HFFc6 (cell line): ENCODE data around the gene PMS2. TPM values are rescaled to one million over a fixed set of nuclear protein-coding genes. Genes with fewer than 3 reads are reported as not detected.
"Not testable (repeated sequence)": the region's sequence is repeated elsewhere in the genome, so short reads cannot be mapped to it uniquely, and the experiment has no call there.

ENCODE experiments used
- DNase-seq: peaks from one replicate; pipeline ENCODE4 v3.0.0-alpha.2; 2018
- H3K27ac Mint-ChIP-seq: 2 replicates; pipeline ENCODE4 v1.8.0; 2020; ENCODE audit warnings: mild to moderate bottlenecking, mixed read lengths
- H3K27me3 Mint-ChIP-seq: 2 replicates; pipeline ENCODE4 v1.8.0; 2021; ENCODE audit warnings: mild to moderate bottlenecking, moderate library complexity, mixed read lengths; ENCODE audit not compliant: insufficient read depth
- H3K36me3 Mint-ChIP-seq: 2 replicates; pipeline ENCODE4 v1.8.0; 2021; ENCODE audit warnings: low read depth, mixed read lengths
- H3K4me1 Mint-ChIP-seq: 2 replicates; pipeline ENCODE4 v1.8.0; 2020; ENCODE audit warnings: low read depth, mixed read lengths
- H3K4me3 Mint-ChIP-seq: 2 replicates; pipeline ENCODE4 v1.8.0; 2020; ENCODE audit warnings: mild to moderate bottlenecking, moderate library complexity, mixed read lengths
- H3K9me3 Mint-ChIP-seq: 2 replicates; pipeline ENCODE4 v1.8.0; 2020; ENCODE audit warnings: mild to moderate bottlenecking, mixed read lengths
- long read RNA-seq: library from polyadenylated mRNA; unstranded; transcript quantifications from one replicate; pipeline ENCODE4 v2.0.0, GENCODE V29; 2019
- total RNA-seq, 6 experiments: library from RNA; stranded (reverse); fragmentation: NEBNext Ultra II Directional; extraction: Animal tissue kit (Norgen Biotek cat#: 25700); gene quantifications; 2 replicates in 1 of 6; 3 replicates in 5 of 6; pipeline ENCODE4 v1.2.3, GENCODE V29; 2021
- TF ChIP-seq, protein P1 (sequence below): fragments of 200-600 bp; sonication (generic); IDR thresholded peaks from 2 replicates; pipeline ENCODE4 v1.5.0; 2021; ENCODE audit warnings: antibody characterized with exemption, mild to moderate bottlenecking

The PMS2 gene, protein sequence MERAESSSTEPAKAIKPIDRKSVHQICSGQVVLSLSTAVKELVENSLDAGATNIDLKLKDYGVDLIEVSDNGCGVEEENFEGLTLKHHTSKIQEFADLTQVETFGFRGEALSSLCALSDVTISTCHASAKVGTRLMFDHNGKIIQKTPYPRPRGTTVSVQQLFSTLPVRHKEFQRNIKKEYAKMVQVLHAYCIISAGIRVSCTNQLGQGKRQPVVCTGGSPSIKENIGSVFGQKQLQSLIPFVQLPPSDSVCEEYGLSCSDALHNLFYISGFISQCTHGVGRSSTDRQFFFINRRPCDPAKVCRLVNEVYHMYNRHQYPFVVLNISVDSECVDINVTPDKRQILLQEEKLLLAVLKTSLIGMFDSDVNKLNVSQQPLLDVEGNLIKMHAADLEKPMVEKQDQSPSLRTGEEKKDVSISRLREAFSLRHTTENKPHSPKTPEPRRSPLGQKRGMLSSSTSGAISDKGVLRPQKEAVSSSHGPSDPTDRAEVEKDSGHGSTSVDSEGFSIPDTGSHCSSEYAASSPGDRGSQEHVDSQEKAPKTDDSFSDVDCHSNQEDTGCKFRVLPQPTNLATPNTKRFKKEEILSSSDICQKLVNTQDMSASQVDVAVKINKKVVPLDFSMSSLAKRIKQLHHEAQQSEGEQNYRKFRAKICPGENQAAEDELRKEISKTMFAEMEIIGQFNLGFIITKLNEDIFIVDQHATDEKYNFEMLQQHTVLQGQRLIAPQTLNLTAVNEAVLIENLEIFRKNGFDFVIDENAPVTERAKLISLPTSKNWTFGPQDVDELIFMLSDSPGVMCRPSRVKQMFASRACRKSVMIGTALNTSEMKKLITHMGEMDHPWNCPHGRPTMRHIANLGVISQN
- total RNA-seq = 10 to 100 TPM; 12.1 to 13.4 (median 12.8) TPM
- long read RNA-seq, transcript PMS2-201 (15 exons, 2,855 nt) = major isoform, 5 of 13 reads
- long read RNA-seq, partial matches to known transcripts = 5 of 13 reads
- long read RNA-seq, other reads (novel, unspliced or antisense) = 3 of 13 reads

DNA sequence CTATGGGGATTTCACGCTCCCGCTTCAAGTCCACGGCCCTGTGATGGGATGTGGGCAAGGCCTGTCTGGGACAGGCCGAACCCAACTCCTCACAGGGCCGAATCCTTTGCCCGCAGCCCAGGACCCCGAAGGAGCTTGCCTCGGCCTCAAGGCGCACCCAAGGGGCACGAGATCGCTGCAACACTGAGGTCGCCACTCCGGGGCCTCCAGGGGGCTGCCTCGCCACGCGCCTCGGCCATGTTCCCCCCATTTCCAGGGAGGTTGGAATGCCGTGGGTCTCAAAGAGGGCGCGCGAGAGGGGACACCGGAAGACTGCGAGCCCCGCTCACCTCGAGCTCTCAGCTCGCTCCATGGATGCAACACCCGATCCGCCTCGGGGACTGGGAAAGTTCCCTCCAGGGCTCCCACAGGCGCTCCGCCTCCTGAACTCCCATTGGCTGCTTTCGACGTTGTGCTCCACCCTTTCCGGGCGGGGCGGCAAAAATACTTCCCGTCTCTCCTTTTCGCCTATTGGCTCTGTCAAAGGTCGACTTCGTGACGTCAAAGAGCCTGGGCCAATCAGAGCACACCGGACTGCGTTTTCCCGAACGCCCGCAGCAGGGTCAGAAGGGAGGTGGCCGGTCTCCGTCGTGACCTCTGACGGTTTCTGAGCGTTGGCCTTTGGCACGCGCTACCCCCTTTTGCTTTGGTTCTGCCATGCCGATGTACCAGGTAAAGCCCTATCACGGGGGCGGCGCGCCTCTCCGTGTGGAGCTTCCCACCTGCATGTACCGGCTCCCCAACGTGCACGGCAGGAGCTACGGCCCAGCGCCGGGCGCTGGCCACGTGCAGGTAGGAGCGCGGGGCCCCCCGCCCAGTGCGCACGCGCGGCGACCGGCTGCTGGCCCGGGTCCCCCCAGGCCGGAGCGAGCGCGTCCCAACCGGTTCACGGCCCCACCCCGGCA, at the start of gene PMS2, which contains the start of gene AIMP2:
PMS2 (minus strand) TSS at position 382 of the 944 bp plus-strand sequence; CDS start at position 352, 30 bp downstream.
AIMP2 (plus strand) TSS at position 605 of the 944 bp plus-strand sequence; CDS start at position 697, 92 bp downstream.
- H3K9me3 Mint-ChIP-seq = no peaks in the 10 kb centered on the region
- H3K27me3 Mint-ChIP-seq = no peaks in the 10 kb centered on the region; the same call in 1 of the 2 replicates
- peak within 1 kb of the TSS; percentile 80 for H3K4me3 Mint-ChIP-seq
- DNase-seq = peak; percentile 99
- peaks cover 6% of the 10 kb centered on the region; the same call in 1 of the 2 replicates for H3K36me3 Mint-ChIP-seq
- peak within 1 kb of the TSS; percentile 95 for H3K27ac Mint-ChIP-seq
- H3K4me1 Mint-ChIP-seq = peaks cover 40% of the 10 kb centered on the region
- TF ChIP-seq, protein P1, sequence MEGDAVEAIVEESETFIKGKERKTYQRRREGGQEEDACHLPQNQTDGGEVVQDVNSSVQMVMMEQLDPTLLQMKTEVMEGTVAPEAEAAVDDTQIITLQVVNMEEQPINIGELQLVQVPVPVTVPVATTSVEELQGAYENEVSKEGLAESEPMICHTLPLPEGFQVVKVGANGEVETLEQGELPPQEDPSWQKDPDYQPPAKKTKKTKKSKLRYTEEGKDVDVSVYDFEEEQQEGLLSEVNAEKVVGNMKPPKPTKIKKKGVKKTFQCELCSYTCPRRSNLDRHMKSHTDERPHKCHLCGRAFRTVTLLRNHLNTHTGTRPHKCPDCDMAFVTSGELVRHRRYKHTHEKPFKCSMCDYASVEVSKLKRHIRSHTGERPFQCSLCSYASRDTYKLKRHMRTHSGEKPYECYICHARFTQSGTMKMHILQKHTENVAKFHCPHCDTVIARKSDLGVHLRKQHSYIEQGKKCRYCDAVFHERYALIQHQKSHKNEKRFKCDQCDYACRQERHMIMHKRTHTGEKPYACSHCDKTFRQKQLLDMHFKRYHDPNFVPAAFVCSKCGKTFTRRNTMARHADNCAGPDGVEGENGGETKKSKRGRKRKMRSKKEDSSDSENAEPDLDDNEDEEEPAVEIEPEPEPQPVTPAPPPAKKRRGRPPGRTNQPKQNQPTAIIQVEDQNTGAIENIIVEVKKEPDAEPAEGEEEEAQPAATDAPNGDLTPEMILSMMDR = peak; percentile 21; the same call in 1 of the 2 replicates

DNA sequence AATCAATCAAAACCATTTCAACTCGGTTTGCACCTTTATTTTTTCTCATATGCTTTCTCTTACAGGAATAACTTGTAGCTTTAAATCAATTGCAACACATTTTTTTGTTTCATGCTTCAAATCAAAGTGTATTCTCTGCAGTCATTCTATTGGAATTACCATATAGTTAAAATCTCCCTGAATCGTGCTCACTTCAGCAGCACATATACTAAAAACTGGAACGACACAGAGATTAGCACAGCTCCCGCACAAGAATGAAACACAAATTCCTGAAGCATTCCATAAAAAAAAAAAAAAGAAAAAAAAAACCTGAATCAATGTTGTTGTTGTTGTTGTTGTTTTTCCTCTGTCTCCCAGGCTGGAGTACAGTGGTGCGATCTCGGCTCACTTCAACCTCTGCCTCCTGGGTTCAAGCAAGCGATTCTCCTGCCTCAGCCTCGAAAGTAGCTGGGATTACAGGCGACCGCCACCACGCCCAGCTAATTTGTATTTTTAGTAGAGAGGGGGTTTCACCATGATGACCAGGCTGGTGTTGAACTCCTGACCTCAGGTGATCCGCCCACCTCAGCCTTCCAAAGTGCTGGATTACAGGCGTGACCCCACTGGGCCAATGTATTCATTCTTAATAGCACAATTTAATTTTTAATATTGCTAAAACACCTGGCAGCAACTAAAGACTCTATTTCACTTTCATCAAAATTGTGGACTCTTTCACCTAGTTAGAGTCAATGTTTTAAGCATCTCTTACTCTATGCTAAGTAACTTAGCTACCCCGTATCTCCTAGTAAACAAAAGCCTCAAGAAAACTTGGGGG, 48.7 kb upstream of the PMS2 start:
- peak overlapping the region; percentile 98 for H3K4me3 Mint-ChIP-seq
- H3K27ac Mint-ChIP-seq = peak overlapping the region; percentile 89
- peaks cover 23% of the 10 kb centered on the region for H3K4me1 Mint-ChIP-seq
- H3K27me3 Mint-ChIP-seq = no peaks in the 10 kb centered on the region; the same call in 1 of the 2 replicates
- no peak for DNase-seq
- TF ChIP-seq, protein P1 = no peak
- no peaks in the 10 kb centered on the region for H3K36me3 Mint-ChIP-seq
- H3K9me3 Mint-ChIP-seq = no peaks in the 10 kb centered on the region

DNA sequence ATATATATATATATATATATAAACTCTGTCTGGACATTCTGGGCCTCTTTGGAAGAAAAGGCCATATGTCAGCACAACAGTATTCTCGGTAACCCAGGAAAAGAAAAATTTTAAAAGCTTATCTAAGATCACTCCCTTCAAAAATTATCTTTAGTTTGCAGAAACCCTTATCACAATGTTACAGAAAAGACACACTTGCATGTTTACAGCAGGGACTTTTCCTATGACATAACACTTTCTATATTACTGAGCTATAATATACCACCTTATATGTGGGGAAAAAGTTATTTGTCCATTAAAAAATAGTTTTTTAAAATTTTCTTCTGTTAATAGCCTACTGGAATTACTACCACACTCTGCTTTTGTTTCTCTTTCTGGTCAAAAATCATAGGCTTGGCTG, 47.8 kb upstream of the PMS2 start:
- H3K27me3 Mint-ChIP-seq = no peaks in the 10 kb centered on the region
- peaks cover 23% of the 10 kb centered on the region for H3K4me1 Mint-ChIP-seq
- no peak overlapping the region for H3K4me3 Mint-ChIP-seq
- no peaks in the 10 kb centered on the region for H3K9me3 Mint-ChIP-seq
- H3K36me3 Mint-ChIP-seq = no peaks in the 10 kb centered on the region
- no peak overlapping the region for H3K27ac Mint-ChIP-seq
- TF ChIP-seq, protein P1 = no peak
- no peak for DNase-seq

DNA sequence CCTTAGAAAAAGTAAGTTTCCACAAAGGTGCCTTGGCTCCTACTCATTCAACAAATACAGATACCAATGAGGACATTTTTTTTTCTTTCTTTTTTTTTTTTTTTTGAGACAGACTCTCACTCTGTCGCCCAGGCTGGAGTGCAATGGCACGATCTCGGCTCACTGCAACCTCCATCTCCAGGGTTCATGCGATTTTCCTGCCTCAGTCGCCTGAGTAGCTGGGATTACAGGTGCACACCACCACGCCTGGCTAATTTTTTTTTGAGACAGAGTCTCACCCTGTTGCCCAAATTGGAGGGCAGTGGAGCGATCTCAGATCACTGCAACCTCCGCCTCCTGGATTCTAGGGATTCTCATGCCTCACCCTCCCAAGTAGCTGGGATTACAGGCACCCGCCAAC, 42.3 kb upstream of the PMS2 start:
- not testable (repeated sequence) for H3K4me3 Mint-ChIP-seq, H3K27ac Mint-ChIP-seq, H3K9me3 Mint-ChIP-seq, DNase-seq, H3K4me1 Mint-ChIP-seq, H3K27me3 Mint-ChIP-seq, H3K36me3 Mint-ChIP-seq

DNA sequence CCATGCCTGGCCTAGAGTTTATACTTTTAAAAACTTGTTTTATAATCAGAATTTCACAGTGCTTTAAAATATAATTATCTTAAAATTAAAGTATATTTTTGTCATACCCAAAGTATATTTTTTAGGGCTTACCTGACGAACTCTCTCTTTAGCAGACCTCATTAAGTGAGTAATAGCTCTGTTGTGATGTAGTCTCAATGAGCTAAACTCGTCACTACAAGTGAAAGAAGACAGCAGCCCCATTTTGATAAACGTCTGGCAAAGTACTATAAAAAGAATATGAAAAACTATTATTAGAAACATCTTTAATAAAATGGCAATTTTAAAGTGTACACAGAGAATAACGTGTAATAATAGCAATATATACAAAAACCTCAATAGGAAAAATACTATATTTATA, 40.9 kb upstream of the PMS2 start:
- Mint-ChIP-seq H3K9me3 (no peaks in the 10 kb centered on the region), H3K27ac (no peak overlapping the region), H3K36me3 (no peaks in the 10 kb centered on the region; the same call in 1 of the 2 replicates), H3K4me3 (no peak overlapping the region), H3K4me1 (no peaks in the 10 kb centered on the region), H3K27me3 (no peaks in the 10 kb centered on the region; the same call in 1 of the 2 replicates)
- DNase-seq = no peak
- TF ChIP-seq, protein P1 = no peak
